ENCODE measurements around the gene VIPR1.

- TF ChIP-seq POLR2A (IDR thresholded peaks at IDR 0.05; ENCODE audit: low read depth, low read length) (no peak), POLR2AphosphoS5 (IDR thresholded peaks at IDR 0.05; ENCODE audit: low read depth, low read length) (no peak)
Observed at GRCh38 chr3:42520336-42520735, 17.9 kb downstream of the VIPR1 start.
